Esophagus muscularis mucosa (tissue), 4 donors: ENCODE results near the gene MCF2L. TPM values are rescaled to one million over a fixed set of nuclear protein-coding genes. Genes with fewer than 3 reads are reported as not detected.
A peak's percentile ranks its signal among the peaks of the same experiment; 100 is the strongest.

Experiments
- DNase-seq: peaks from one replicate; pipeline ENCODE4 v3.0.0-alpha.2; 2017; ENCODE audit errors: extremely low spot score
- H3K27ac ChIP-seq, 4 donors: fragments of 200-600 bp; sonication (generic); replicated peaks in 1 of 4; 1 replicate in 3 of 4; 2 replicates in 1 of 4; pipeline ENCODE4 v1.5.1; 2016 to 2019; ENCODE audit warnings: mild to moderate bottlenecking in 1 of 4
- H3K27me3 ChIP-seq, 4 donors: fragments of 200-600 bp; sonication (generic); one replicate each; pipeline versions ENCODE4 v1.5.1 to v1.6.0; 2016 to 2019
- H3K36me3 ChIP-seq, 4 donors: fragments of 200-600 bp; sonication (generic); one replicate each; pipeline ENCODE4 v1.5.1; 2016 to 2019
- H3K4me1 ChIP-seq, 4 donors: fragments of 200-600 bp; sonication (generic); one replicate each; pipeline ENCODE4 v1.5.1; 2016 to 2019
- H3K4me3 ChIP-seq, 4 donors: fragments of 200-600 bp; sonication (generic); 1 replicate in 2 of 4; 2 replicates in 2 of 4; pipeline ENCODE4 v1.5.1; 2016 to 2019; ENCODE audit warnings: mild to moderate bottlenecking in 4 of 4, moderate library complexity in 1 of 4
- H3K9me3 ChIP-seq, 4 donors: fragments of 200-600 bp; sonication (generic); 1 replicate in 3 of 4; 2 replicates in 1 of 4; pipeline ENCODE4 v1.5.1; 2016 to 2019
- EP300 ChIP-seq: sonication (generic); formaldehyde crosslinking; IDR thresholded peaks from one replicate; pipeline ENCODE4 v1.6.1; 2017; ENCODE audit warnings: antibody characterized with exemption
- POLR2A ChIP-seq: fragments of 450-650 bp; IDR thresholded peaks from one replicate; pipeline ENCODE4 v1.6.1; 2017; ENCODE audit warnings: antibody characterized with exemption, moderate library complexity, mild to moderate bottlenecking, low read depth
- POLR2AphosphoS5 ChIP-seq, 2 donors: sonication (generic); formaldehyde crosslinking; IDR thresholded peaks; one replicate each; pipeline ENCODE4 v1.6.1; 2017; ENCODE audit warnings: antibody characterized with exemption in 2 of 2
- WGBS: methylation state at CpG from one replicate; pipeline ENCODE4 v1.1.5; 2018; 5-methylcytosine and 5-hydroxymethylcytosine counted together
- intact Hi-C: fragments of 100-400 bp; cut with DNase I; formaldehyde crosslinking; loops from one replicate; pipeline ENCODE4 v1.15.1; 2023
- total RNA-seq, 4 donors: library from RNA; depleted of rRNA; stranded (reverse); fragments of >200 nt; gene quantifications; one replicate each; pipeline versions ENCODE4 v1.1.0 to v1.2.1, GENCODE V29; 2016
- TF ChIP-seq, protein P1 (sequence below), 3 experiments: fragments of 200-600 bp in 2 of 3; fragments of 450-650 bp in 1 of 3; sonication (generic) in 2 of 3; IDR thresholded peaks; one replicate each; pipeline ENCODE4 v1.5.1; 2017 to 2019; ENCODE audit warnings: antibody characterized with exemption in 3 of 3, mild to moderate bottlenecking in 2 of 3, moderate library complexity in 1 of 3

MCF2L gene
- total RNA-seq, 4 donors from 2014 or later: 14.5 to 38.6 (median 26.7) TPM

DNA sequence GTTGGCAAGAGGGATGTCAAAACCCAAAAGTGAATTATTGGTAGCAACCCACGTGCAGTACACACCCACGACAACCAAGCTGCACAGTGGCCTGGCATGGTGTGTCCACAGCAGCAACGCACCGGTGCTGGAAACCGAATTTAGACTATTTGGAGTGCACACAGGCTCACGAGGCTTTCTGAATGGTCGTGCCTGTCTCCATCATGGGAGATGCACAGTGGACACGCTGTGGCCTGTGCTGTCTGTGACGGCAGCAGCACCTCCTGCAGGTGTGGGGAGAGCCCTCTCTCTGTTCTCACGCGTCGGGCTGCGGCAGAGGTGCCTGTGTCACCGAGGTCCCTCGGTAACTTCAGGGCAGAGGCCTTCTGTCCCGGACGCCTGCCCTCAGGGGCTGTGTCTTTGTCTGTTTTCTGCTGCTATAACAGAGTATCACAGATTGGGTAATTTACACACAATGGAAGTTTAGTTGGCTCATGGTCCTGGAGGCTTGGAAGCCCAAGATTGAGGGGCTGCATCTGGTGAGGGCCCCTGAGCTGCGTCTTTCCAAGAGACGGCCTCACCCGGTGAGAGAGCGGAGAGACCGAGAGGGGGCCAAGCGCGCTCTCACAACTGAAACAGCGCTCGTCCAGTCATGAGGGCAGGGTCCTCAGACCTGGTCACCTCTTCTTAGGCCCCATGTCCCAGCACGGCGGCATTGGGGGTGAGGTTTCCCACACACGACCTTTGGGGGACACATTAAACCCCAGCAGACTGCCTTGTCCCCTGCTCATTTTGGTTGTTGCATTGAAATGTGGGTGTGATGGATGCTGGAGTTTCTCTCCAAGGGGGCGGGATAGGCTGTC, 9.1 kb upstream of the MCF2L start:
- TF ChIP-seq POLR2AphosphoS5 (IDR thresholded peaks at IDR 0.05): no peak
- H3K36me3 ChIP-seq: no peaks in the 10 kb centered on the region
- peaks cover 0 to 24% (median 9%) of the 10 kb centered on the region in 4 donors for H3K4me1 ChIP-seq
- peaks cover 0 to 53% (median 0%) of the 10 kb centered on the region in 4 donors for H3K27me3 ChIP-seq
- H3K9me3 ChIP-seq: no peaks in the 10 kb centered on the region
- H3K27ac ChIP-seq: peak overlapping the region in 2 of 4 donors; percentile 54 to 63
- H3K4me3 ChIP-seq: no peak overlapping the region
- intact Hi-C loops: no loop called here
- no peak for DNase-seq
- 85% methylated on average over 20 of the region's 30 CpGs for WGBS

DNA sequence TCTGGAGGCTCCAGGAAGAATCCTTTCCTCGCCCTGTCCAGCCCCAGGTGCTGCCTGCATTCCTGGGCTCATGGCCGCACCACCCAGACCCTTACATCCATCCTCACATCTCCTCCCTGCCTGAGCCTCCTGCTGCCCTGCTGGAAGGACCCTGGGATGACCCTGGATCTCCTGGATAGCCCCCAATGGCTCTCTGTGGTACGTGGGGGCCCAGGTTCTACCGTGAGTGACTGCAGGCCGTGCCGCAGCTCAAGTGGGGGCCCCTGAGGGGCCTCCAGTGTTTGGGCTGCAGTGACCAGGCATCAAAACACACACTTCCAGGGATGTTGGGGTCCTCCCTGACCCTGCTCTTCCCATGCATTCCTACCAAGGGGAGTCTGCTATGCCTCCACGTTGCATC, 8.3 kb upstream of the MCF2L start:
- TF ChIP-seq POLR2A (no peak), POLR2AphosphoS5 (IDR thresholded peaks at IDR 0.05) (no peak), EP300 (no peak)
- TF ChIP-seq, protein P1, sequence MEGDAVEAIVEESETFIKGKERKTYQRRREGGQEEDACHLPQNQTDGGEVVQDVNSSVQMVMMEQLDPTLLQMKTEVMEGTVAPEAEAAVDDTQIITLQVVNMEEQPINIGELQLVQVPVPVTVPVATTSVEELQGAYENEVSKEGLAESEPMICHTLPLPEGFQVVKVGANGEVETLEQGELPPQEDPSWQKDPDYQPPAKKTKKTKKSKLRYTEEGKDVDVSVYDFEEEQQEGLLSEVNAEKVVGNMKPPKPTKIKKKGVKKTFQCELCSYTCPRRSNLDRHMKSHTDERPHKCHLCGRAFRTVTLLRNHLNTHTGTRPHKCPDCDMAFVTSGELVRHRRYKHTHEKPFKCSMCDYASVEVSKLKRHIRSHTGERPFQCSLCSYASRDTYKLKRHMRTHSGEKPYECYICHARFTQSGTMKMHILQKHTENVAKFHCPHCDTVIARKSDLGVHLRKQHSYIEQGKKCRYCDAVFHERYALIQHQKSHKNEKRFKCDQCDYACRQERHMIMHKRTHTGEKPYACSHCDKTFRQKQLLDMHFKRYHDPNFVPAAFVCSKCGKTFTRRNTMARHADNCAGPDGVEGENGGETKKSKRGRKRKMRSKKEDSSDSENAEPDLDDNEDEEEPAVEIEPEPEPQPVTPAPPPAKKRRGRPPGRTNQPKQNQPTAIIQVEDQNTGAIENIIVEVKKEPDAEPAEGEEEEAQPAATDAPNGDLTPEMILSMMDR (IDR thresholded peaks at IDR 0.05): no peak
- H3K36me3 ChIP-seq: no peaks in the 10 kb centered on the region
- DNase-seq: no peak
- intact Hi-C loops: no loop called here
- H3K4me1 ChIP-seq: peaks cover 0 to 27% (median 9%) of the 10 kb centered on the region in 4 donors
- no peaks in the 10 kb centered on the region for H3K9me3 ChIP-seq
- H3K27ac ChIP-seq: peak overlapping the region in 1 of 4 donors; percentile 54
- 77% methylated on average over 4 of the region's 7 CpGs for WGBS
- H3K27me3 ChIP-seq: peaks cover 0 to 57% (median 0%) of the 10 kb centered on the region in 4 donors
- no peak overlapping the region for H3K4me3 ChIP-seq

- H3K9me3 ChIP-seq: no peaks in the 10 kb centered on the region
Observed at GRCh38 chr13:112961457-112962369, 7.3 kb upstream of the MCF2L start.

GRCh38 chr13:112962396-112962795, 6.6 kb upstream of the MCF2L start:
- DNase-seq: no peak
- peaks cover 0 to 31% (median 9%) of the 10 kb centered on the region in 4 donors for H3K4me1 ChIP-seq
- no peaks in the 10 kb centered on the region for H3K36me3 ChIP-seq
- 60% methylated on average over 2 of the region's 9 CpGs for WGBS
- peaks cover 0 to 71% (median 0%) of the 10 kb centered on the region in 4 donors for H3K27me3 ChIP-seq
- intact Hi-C loops: no loop called here
- no peak overlapping the region for H3K4me3 ChIP-seq
- no peaks in the 10 kb centered on the region for H3K9me3 ChIP-seq
- H3K27ac ChIP-seq: no peak overlapping the region
- TF ChIP-seq, protein P1 (IDR thresholded peaks at IDR 0.05): no peak
- TF ChIP-seq POLR2A (no peak), POLR2AphosphoS5 (IDR thresholded peaks at IDR 0.05) (no peak), EP300 (no peak)

More at GRCh38 chr13:112961457-112962369, 7.3 kb upstream of the MCF2L start:
- 86% methylated on average over 19 of the region's 21 CpGs for WGBS
- peaks cover 0 to 65% (median 0%) of the 10 kb centered on the region in 4 donors for H3K27me3 ChIP-seq
- H3K36me3 ChIP-seq: no peaks in the 10 kb centered on the region
- H3K4me1 ChIP-seq: peaks cover 0 to 31% (median 9%) of the 10 kb centered on the region in 4 donors
- no peak overlapping the region for H3K27ac ChIP-seq
- intact Hi-C loops: no loop called here
- H3K4me3 ChIP-seq: no peak overlapping the region
- DNase-seq: no peak
- no peak for TF ChIP-seq EP300
- no peak for TF ChIP-seq POLR2A
- no peak for TF ChIP-seq POLR2AphosphoS5 (IDR thresholded peaks at IDR 0.05)
- TF ChIP-seq, protein P1 (IDR thresholded peaks at IDR 0.05): no peak
